ENCODE measurements around the gene SAMD10.

Gene SAMD10

GRCh38 chr20:63946986-63947637 lies 32.3 kb downstream of the SAMD10 start:
- H3K27ac ChIP-seq: peak overlapping the region; percentile 28
- no peak for TF ChIP-seq CTCF (conservative IDR thresholded peaks at IDR 0.05)
- TF ChIP-seq ZFX (IDR thresholded peaks at IDR 0.05): no peak

- no peak for TF ChIP-seq CTCF (conservative IDR thresholded peaks at IDR 0.05)
- TF ChIP-seq ZFX (IDR thresholded peaks at IDR 0.05): no peak
Observed at GRCh38 chr20:63945921-63946920, 33.2 kb downstream of the SAMD10 start.

GRCh38 chr20:63945031-63945658 lies 34.3 kb downstream of the SAMD10 start:
- no peak overlapping the region for H3K27ac ChIP-seq
- TF ChIP-seq ZFX (IDR thresholded peaks at IDR 0.05) (no peak), CTCF (conservative IDR thresholded peaks at IDR 0.05) (no peak)

More at GRCh38 chr20:63945921-63946920, 33.2 kb downstream of the SAMD10 start:
- H3K27ac ChIP-seq: peak overlapping the region; percentile 28

GRCh38 chr20:63944078-63944941 lies 35.1 kb downstream of the SAMD10 start:
- TF ChIP-seq ZFX (IDR thresholded peaks at IDR 0.05): no peak
- TF ChIP-seq CTCF (conservative IDR thresholded peaks at IDR 0.05): no peak
- no peak overlapping the region for H3K27ac ChIP-seq

GRCh38 chr20:63943808-63944077 lies 35.7 kb downstream of the SAMD10 start:
- TF ChIP-seq ZFX (IDR thresholded peaks at IDR 0.05) (no peak), CTCF (conservative IDR thresholded peaks at IDR 0.05) (no peak)
- no peak overlapping the region for H3K27ac ChIP-seq

GRCh38 chr20:63942969-63943807 lies 36.3 kb downstream of the SAMD10 start:
- peak overlapping the region; percentile 13 for H3K27ac ChIP-seq

More at GRCh38 chr20:63942969-63943807, 36.3 kb downstream of the SAMD10 start:
- TF ChIP-seq ZFX (IDR thresholded peaks at IDR 0.05) (no peak), CTCF (conservative IDR thresholded peaks at IDR 0.05) (no peak)
